H1 (cell line): ENCODE data around the gene TJP3. TPM values are rescaled to one million over a fixed set of nuclear protein-coding genes. Genes with fewer than 3 reads are reported as not detected.
A peak's percentile ranks its signal among the peaks of the same experiment; 100 is the strongest.

Experiments used
- CTCF ChIA-PET: fragments of 300-600 bp; sonication (Branson Sonifier 250); formaldehyde crosslinking; loops from one replicate; lab custom pipeline; 2021; ENCODE audit not compliant: partially characterized antibody; lab: Charles Lee
- POLR2A ChIA-PET: fragments of 300-600 bp; sonication (Branson Sonifier 250); formaldehyde crosslinking; loops from one replicate; lab custom pipeline; 2021; ENCODE audit warnings: inconsistent platforms; ENCODE audit not compliant: partially characterized antibody; lab: Charles Lee
- DNase-seq, 2 experiments: peaks; one replicate each; pipeline versions ENCODE4 v3.0.0 to v3.0.0-alpha.2; 2010 to 2022; ENCODE audit warnings: low spot score in 2 of 2, low read depth in 1 of 2, mixed read lengths in 1 of 2
- FAIRE-seq: peaks from 2 replicates; lab custom pipeline; 2011; peaks lifted over from hg19 to GRCh38; lab: Jason Lieb, UNC
- H2AFZ ChIP-seq: 2 replicates; pipeline ENCODE4 v1.8.1; 2012; ENCODE audit warnings: low read length, inconsistent platforms
- H2AK5ac ChIP-seq: 2 replicates; pipeline ENCODE4 v1.6.1; 2013; ENCODE audit warnings: low read depth, low read length
- H2BK120ac ChIP-seq: replicated peaks from 2 replicates; pipeline ENCODE3; 2013; ENCODE audit warnings: low read depth, low read length, inconsistent platforms
- H2BK12ac ChIP-seq: 2 replicates; pipeline ENCODE4 v1.6.1; 2013; ENCODE audit warnings: low read depth, low read length
- H2BK15ac ChIP-seq: 2 replicates; pipeline ENCODE4 v1.6.1; 2013; ENCODE audit warnings: low read length
- H2BK20ac ChIP-seq: 2 replicates; pipeline ENCODE4 v1.6.1; 2013; ENCODE audit warnings: low read length
- H2BK5ac ChIP-seq: 2 replicates; pipeline ENCODE4 v1.6.1; 2013; ENCODE audit warnings: low read depth, low read length
- H3K14ac ChIP-seq: 2 replicates; pipeline ENCODE4 v1.6.1; 2013; ENCODE audit warnings: inconsistent platforms; ENCODE audit not compliant: insufficient read length
- H3K18ac ChIP-seq: 2 replicates; pipeline ENCODE4 v1.6.1; 2013; ENCODE audit warnings: low read length; ENCODE audit errors: extremely low read depth
- H3K23ac ChIP-seq: 2 replicates; pipeline ENCODE4 v1.6.1; 2013; ENCODE audit warnings: inconsistent platforms; ENCODE audit not compliant: insufficient read length
- H3K23me2 ChIP-seq: 2 replicates; pipeline ENCODE4 v1.6.1; 2013; ENCODE audit warnings: low read depth, low read length
- H3K27ac ChIP-seq: 2 replicates; pipeline ENCODE4 v1.6.1; 2011; ENCODE audit warnings: low read depth, low read length, inconsistent platforms
- H3K27me3 ChIP-seq, 4 experiments: replicated peaks in 1 of 4; 1 replicate in 1 of 4; 2 replicates in 3 of 4; pipeline versions ENCODE4 v1.6.1 to v1.8.1; 2011 to 2013; ENCODE audit warnings: low read length in 3 of 4, mild to moderate bottlenecking in 3 of 4, inconsistent platforms in 2 of 4, mixed read lengths in 2 of 4, moderate library complexity in 1 of 4; ENCODE audit not compliant: control insufficient read depth in 3 of 4, insufficient read depth in 3 of 4; ENCODE audit errors: extremely low read depth in 1 of 4
- H3K36me3 ChIP-seq, 4 experiments: 2 replicates each; pipeline versions ENCODE4 v1.6.1 to v1.8.1; 2011 to 2013; ENCODE audit warnings: mild to moderate bottlenecking in 4 of 4, low read length in 3 of 4, moderate library complexity in 2 of 4, control low read depth in 1 of 4, inconsistent platforms in 1 of 4; ENCODE audit not compliant: insufficient read depth in 4 of 4, control insufficient read depth in 2 of 4
- H3K4ac ChIP-seq: replicated peaks from 2 replicates; pipeline ENCODE3; 2013; ENCODE audit warnings: low read length, low read depth, mixed read lengths, inconsistent platforms; ENCODE audit not compliant: insufficient read length
- H3K4me1 ChIP-seq, 4 experiments: replicated peaks in 1 of 4; 1 replicate in 1 of 4; 2 replicates in 3 of 4; pipeline versions ENCODE4 v1.6.1 to v1.8.1; 2011 to 2013; ENCODE audit warnings: low read length in 3 of 4, inconsistent platforms in 2 of 4, mixed read lengths in 1 of 4; ENCODE audit not compliant: insufficient read depth in 4 of 4, control insufficient read depth in 3 of 4
- H3K4me2 ChIP-seq, 2 experiments: 2 replicates each; pipeline versions ENCODE4 v1.6.1 to v1.8.1; 2011 to 2013; ENCODE audit warnings: low read depth in 2 of 2, low read length in 2 of 2, control low read depth in 1 of 2, inconsistent platforms in 1 of 2, mild to moderate bottlenecking in 1 of 2; ENCODE audit not compliant: insufficient read depth in 1 of 2
- H3K4me3 ChIP-seq, 4 experiments: fragments of 200-600, 300-600 bp in 1 of 4; sonication (generic), shearing (Covaris generic), sonication (Bioruptor Twin) in 1 of 4; 2 replicates each; pipeline versions ENCODE4 v1.5.1 to v1.8.1; 2011 to 2016; ENCODE audit warnings: low read length in 4 of 4, low read depth in 3 of 4, control low read depth in 2 of 4, inconsistent platforms in 2 of 4, mild to moderate bottlenecking in 2 of 4, mixed read lengths in 1 of 4, moderate library complexity in 1 of 4; ENCODE audit not compliant: insufficient read depth in 2 of 4; ENCODE audit errors: extremely low read depth in 1 of 4
- H3K56ac ChIP-seq: replicated peaks from 2 replicates; pipeline ENCODE3; 2013; ENCODE audit warnings: low read depth, mild to moderate bottlenecking, mixed read lengths, low read length, inconsistent platforms; ENCODE audit not compliant: insufficient read length
- H3K79me1 ChIP-seq: 2 replicates; pipeline ENCODE4 v1.6.1; 2013; ENCODE audit warnings: low read depth, low read length, control low read depth
- H3K79me2 ChIP-seq, 2 experiments: 2 replicates each; pipeline versions ENCODE4 v1.6.1 to v1.8.1; 2012 to 2013; ENCODE audit warnings: low read length in 2 of 2, mild to moderate bottlenecking in 2 of 2, inconsistent platforms in 1 of 2; ENCODE audit not compliant: insufficient read depth in 2 of 2, control insufficient read depth in 1 of 2
- H3K9ac ChIP-seq, 4 experiments: replicated peaks in 1 of 4; 1 replicate in 1 of 4; 2 replicates in 3 of 4; pipeline versions ENCODE4 v1.6.1 to v1.8.1; 2011 to 2013; ENCODE audit warnings: low read depth in 3 of 4, low read length in 3 of 4, control low read depth in 2 of 4, mild to moderate bottlenecking in 2 of 4, moderate library complexity in 2 of 4, inconsistent platforms in 1 of 4; ENCODE audit errors: extremely low read depth in 1 of 4
- H3K9me3 ChIP-seq, 2 experiments: 2 replicates each; pipeline versions ENCODE4 v1.6.1 to v1.8.1; 2012 to 2013; ENCODE audit warnings: mild to moderate bottlenecking in 2 of 2, moderate library complexity in 2 of 2, control low read depth in 1 of 2, inconsistent platforms in 1 of 2, low read depth in 1 of 2, low read length in 1 of 2, mixed read lengths in 1 of 2; ENCODE audit not compliant: insufficient read depth in 2 of 2
- H4K20me1 ChIP-seq, 2 experiments: replicated peaks in 1 of 2; 2 replicates each; pipeline versions ENCODE3 to v1.8.1; 2011 to 2013; ENCODE audit warnings: inconsistent platforms in 2 of 2, low read length in 2 of 2, mild to moderate bottlenecking in 1 of 2; ENCODE audit not compliant: insufficient read depth in 2 of 2, control insufficient read depth in 1 of 2
- H4K5ac ChIP-seq: 2 replicates; pipeline ENCODE4 v1.6.1; 2013; ENCODE audit warnings: low read length, low read depth, mixed read lengths, inconsistent platforms; ENCODE audit not compliant: insufficient read length
- H4K8ac ChIP-seq: 2 replicates; pipeline ENCODE4 v1.8.0; 2013; ENCODE audit warnings: mild to moderate bottlenecking, moderate library complexity, low read length, inconsistent platforms; ENCODE audit not compliant: insufficient read depth; ENCODE audit errors: extremely low read depth
- H4K91ac ChIP-seq: replicated peaks from 2 replicates; pipeline ENCODE3; 2013; ENCODE audit warnings: low read length, mixed read lengths, inconsistent platforms; ENCODE audit not compliant: insufficient read length
- ASH2L ChIP-seq: fragments of 200-600, 300-600 bp; sonication (generic); IDR thresholded peaks from one replicate; pipeline ENCODE4 v1.7.1; 2017; ENCODE audit warnings: low read length
- BRCA1 ChIP-seq: IDR thresholded peaks from 2 replicates; pipeline ENCODE4 v1.6.1; 2012; ENCODE audit warnings: low read depth, low read length, improper control_type of control experiment
- EZH2 ChIP-seq: fragments of 200-600 bp; sonication (generic); IDR thresholded peaks from 2 replicates; pipeline ENCODE4 v1.7.1; 2012; ENCODE audit warnings: low read depth, mild to moderate bottlenecking, moderate library complexity, low read length, inconsistent platforms; ENCODE audit not compliant: severe bottlenecking
- FOSL1 ChIP-seq: IDR thresholded peaks from 2 replicates; pipeline ENCODE4 v1.6.1; 2011; ENCODE audit warnings: mild to moderate bottlenecking, low read depth, low read length, moderate library complexity; ENCODE audit not compliant: insufficient read depth
- GTF2F1 ChIP-seq: IDR thresholded peaks from 2 replicates; pipeline ENCODE4 v1.6.1; 2012; ENCODE audit warnings: low read depth, low read length, improper control_type of control experiment, borderline replicate concordance
- HDAC2 ChIP-seq, 2 experiments: fragments of 300-600 bp in 1 of 2; sonication (generic) in 1 of 2; IDR thresholded peaks; 2 replicates each; pipeline ENCODE4 v1.6.1; 2011 to 2012; ENCODE audit warnings: low read depth in 2 of 2, low read length in 2 of 2, mild to moderate bottlenecking in 2 of 2, moderate library complexity in 2 of 2, borderline replicate concordance in 1 of 2, inconsistent platforms in 1 of 2
- MAX ChIP-seq: IDR thresholded peaks from 2 replicates; pipeline ENCODE4 v1.6.1; 2012; ENCODE audit warnings: inconsistent platforms
- NRF1 ChIP-seq: IDR thresholded peaks from 2 replicates; pipeline ENCODE4 v1.6.1; 2011; ENCODE audit warnings: mild to moderate bottlenecking, low read depth, low read length, improper control_type of control experiment
- TCF12 ChIP-seq: IDR thresholded peaks from 2 replicates; pipeline ENCODE4 v1.6.1; 2011; ENCODE audit warnings: low read depth, mild to moderate bottlenecking, low read length
- WGBS, 2 experiments: shearing (Covaris generic) in 1 of 2; methylation state at CpG; one replicate each; pipeline versions ENCODE4 v1.1.6 to v1.1.7; 2013 to 2015; ENCODE audit warnings: low lambda C conversion rate in 2 of 2, mixed read lengths in 2 of 2, inconsistent platforms in 1 of 2, low coverage in 1 of 2, missing lambda C conversion rate in 1 of 2; ENCODE audit not compliant: insufficient replicate concordance in 2 of 2, insufficient coverage in 1 of 2, insufficient read length in 1 of 2; ENCODE audit errors: extremely low coverage in 1 of 2, missing lambda C conversion rate in 1 of 2; 5-methylcytosine and 5-hydroxymethylcytosine counted together
- polyA plus RNA-seq, 7 experiments: library from polyadenylated mRNA; depleted of rRNA in 3 of 7; stranded (reverse) in 5 of 7; unstranded in 2 of 7; fragments of >200 nt in 5 of 7; fragments of 200-250 nt in 2 of 7; gene quantifications; 1 replicate in 5 of 7; 2 replicates in 1 of 7; 4 replicates in 1 of 7; pipeline versions ENCODE4 v1.2.1 to v1.2.3, GENCODE V29; 2011 to 2013; ENCODE audit warnings: missing spikeins in 2 of 7, mixed read lengths in 2 of 7
- total RNA-seq: library from RNA; stranded (reverse); fragmentation: NEBNext Ultra II Directional; extraction: Animal tissue kit (Norgen Biotek cat#: 25700); gene quantifications from 2 replicates; pipeline ENCODE4 v1.2.1, GENCODE V29; 2021

TJP3 gene
- total and polyA plus RNA-seq, 2 of the 8 experiments (the other 6 are each of a cell fraction or from before 2014, with no cell fraction given), result 17.1 to 26.1 TPM

- Histone ChIP-seq H3K4me2 (peak within 1 kb of the TSS; percentile 73 to 74), H4K8ac (peak within 1 kb of the TSS; percentile 88; the same call in 1 of the 2 replicates), H3K14ac (no peak within 1 kb of the TSS), H4K91ac (peak within 1 kb of the TSS; percentile 74), H3K18ac (peak within 1 kb of the TSS; percentile 90), H2BK15ac (no peak within 1 kb of the TSS), H2BK20ac (0 out of 2 replicates have a peak within 1 kb of the TSS, but pooled peaks have one; percentile 80), H2BK5ac (peak within 1 kb of the TSS; percentile 44; the same call in 1 of the 2 replicates), H2BK12ac (peak within 1 kb of the TSS; percentile 80; the same call in 1 of the 2 replicates), H3K23me2 (peaks cover 7% of the 10 kb centered on the region; the same call in 1 of the 2 replicates), H3K23ac (no peak within 1 kb of the TSS), H3K4me1 (peaks cover 0 to 9% (median 1%) of the 10 kb centered on the region in 4 experiments; a peak in 3 of 7 replicates), H3K4ac (peak within 1 kb of the TSS; percentile 78), H4K20me1 (no peaks in the 10 kb centered on the region), H3K4me3 (peak within 1 kb of the TSS; percentile 48 to 95 (median 66)), H3K27me3 (peaks cover 0 to 17% (median 8%) of the 10 kb centered on the region in 4 experiments; a peak in 6 of 7 replicates), H3K27ac (no peak within 1 kb of the TSS), H3K56ac (peak within 1 kb of the TSS; percentile 39), H3K79me1 (no peaks in the 10 kb centered on the region), H2AFZ (no peak within 1 kb of the TSS; the same call in 1 of the 2 replicates), H3K9me3 (peaks cover 14 to 18% of the 10 kb centered on the region in 2 experiments), H2AK5ac (no peak within 1 kb of the TSS; the same call in 1 of the 2 replicates), H3K9ac (peak within 1 kb of the TSS in 1 of 4 experiments; percentile 71; a peak in 2 of 7 replicates), H3K36me3 (peaks cover 0 to 13% (median 3%) of the 10 kb centered on the region in 4 experiments; a peak in 2 of 8 replicates), H3K79me2 (no peaks in the 10 kb centered on the region), H4K5ac (no peak within 1 kb of the TSS), H2BK120ac (peak within 1 kb of the TSS; percentile 90)
- WGBS, 2 experiments, result 36% methylated on average over 6 of the region's 101 CpGs; no CpG with 5 or more reads in 1 of the 2 experiments
- ChIA-PET POLR2A (interaction anchor here (0.5 to 4.4 kb wide), 7 partner anchors 12 to 199 kb away, joined by 3 to 19 read pairs (median 3); partner anchors contain the start of genes APBA3, EEF2, MRPL54 and NMRK2), CTCF (interaction anchor here (0.6 kb wide), 1 partner anchor 92 kb away, joined by 3 read pairs; no protein-coding TSS in a partner anchor)
- no peak for FAIRE-seq
- peak in 1 of 2 experiments; percentile 62 for DNase-seq
- TF ChIP-seq BRCA1, result no peak
- no peak for TF ChIP-seq MAX
- peak in 1 of 2 experiments; percentile 95; a peak in 2 of 4 replicates for TF ChIP-seq HDAC2 (IDR thresholded peaks at IDR 0.05; ENCODE audit: borderline replicate concordance in 1 of 2, low read depth in 2 of 2, low read length in 2 of 2)
- no peak for TF ChIP-seq TCF12
- TF ChIP-seq ASH2L, result peak; percentile 37
- no peak for TF ChIP-seq EZH2
- TF ChIP-seq FOSL1, result peak; percentile 88; the same call in 1 of the 2 replicates
- TF ChIP-seq GTF2F1, result no peak
- no peak for TF ChIP-seq NRF1
These were observed 78.0 kb downstream of the TJP3 start, which contains the start of gene MATK for GRCh38 chr19:3785938-3786824. MATK (minus strand) TSS chr19:3786381; CDS start chr19:3785135, 1,246 bp downstream.
